Measurements from ENCODE around the gene LSM12.

LSM12 gene

GRCh38 chr17:44014437-44015172, 51.9 kb downstream of the LSM12 start, which contains the start of gene TMEM101 (continued):
- TF ChIP-seq ZSCAN5A (tag by site-specific recombination; IDR thresholded peaks at IDR 0.05) = peak; percentile 99

GRCh38 chr17:44014133-44014436, 52.4 kb downstream of the LSM12 start:
- POLR2A ChIA-PET = interaction anchor here (0.6 to 1.1 kb wide), 3 partner anchors 8 to 298 kb away, joined by 3 to 5 read pairs (median 4); partner anchors contain the start of gene TMUB2
- Histone ChIP-seq H3K4me3 (ENCODE audit: low read depth, low read length) (peak overlapping the region; percentile 75), H3K4me1 (ENCODE audit: control insufficient read depth, insufficient read depth, low read length) (peaks cover 11% of the 10 kb centered on the region; the same call in 1 of the 2 replicates), H3K27ac (ENCODE audit: extremely low read depth, low read depth, low read length) (peak overlapping the region; percentile 64), H3K9me3 (ENCODE audit: control insufficient read depth, insufficient read depth, low read depth, low read length) (no peaks in the 10 kb centered on the region), H3K36me3 (ENCODE audit: control insufficient read depth in 2 of 2, insufficient read depth in 1 of 2, low read length in 2 of 2) (peaks cover 0 to 23% of the 10 kb centered on the region in 2 experiments; a peak in 1 of 3 replicates)
- TF ChIP-seq PRDM6 (tag by site-specific recombination; IDR thresholded peaks at IDR 0.05) (no peak), CTCF (tag by site-specific recombination; IDR thresholded peaks at IDR 0.05) (no peak), PRDM4 (tag by site-specific recombination; IDR thresholded peaks at IDR 0.05) (no peak), GLIS2 (tag by site-specific recombination; IDR thresholded peaks at IDR 0.05) (0 out of 2 replicates have a peak, but pooled peaks have one; percentile 68), ZNF645 (tag by site-specific recombination; IDR thresholded peaks at IDR 0.05) (no peak), ZNF677 (tag by site-specific recombination; IDR thresholded peaks at IDR 0.05) (no peak), SP2 (tag by site-specific recombination; IDR thresholded peaks at IDR 0.05) (peak; percentile 42), REST (tag by site-specific recombination; IDR thresholded peaks at IDR 0.05) (0 out of 2 replicates have a peak, but pooled peaks have one; percentile 3), EGR2 (tag by site-specific recombination; IDR thresholded peaks at IDR 0.05; ENCODE audit: low read depth) (peak; percentile 57; the same call in 1 of the 2 replicates), ZFHX2 (tag by site-specific recombination; conservative IDR thresholded peaks at IDR 0.05) (peak; percentile 37; the same call in 1 of the 2 replicates)
- CTCF ChIA-PET = no interaction called here

All from HEK293 (cell line).